Type B pancreatic cell (in vitro differentiated cells): ENCODE results near the gene ASCC1. TPM values are rescaled to one million over a fixed set of nuclear protein-coding genes. Genes with fewer than 3 reads are reported as not detected.

Experiments used
- DNase-seq: peaks from one replicate; pipeline ENCODE4 v3.0.0; 2021; ENCODE audit warnings: mixed read lengths; ENCODE audit not compliant: unreplicated experiment; ENCODE audit errors: extremely low spot score
- H3K27ac Mint-ChIP-seq: 2 replicates; pipeline ENCODE4 v1.8.0; 2021; ENCODE audit warnings: mild to moderate bottlenecking, mixed read lengths
- H3K27me3 Mint-ChIP-seq: 2 replicates; pipeline ENCODE4 v1.8.0; 2021; ENCODE audit warnings: mixed read lengths
- H3K36me3 Mint-ChIP-seq: 2 replicates; pipeline ENCODE4 v1.8.0; 2021; ENCODE audit warnings: mixed read lengths
- H3K4me1 Mint-ChIP-seq: one replicate; pipeline ENCODE4 v1.8.0; 2021; ENCODE audit warnings: mixed read lengths; ENCODE audit not compliant: unreplicated experiment
- H3K4me3 Mint-ChIP-seq: 2 replicates; pipeline ENCODE4 v1.8.0; 2021; ENCODE audit warnings: mild to moderate bottlenecking, mixed read lengths
- H3K9me3 Mint-ChIP-seq: 2 replicates; pipeline ENCODE4 v1.8.0; 2021; ENCODE audit warnings: mixed read lengths
- total RNA-seq: library from RNA; stranded (reverse); gene quantifications from 2 replicates; pipeline ENCODE4 v1.2.1, GENCODE V29; 2021; ENCODE audit warnings: low replicate concordance
- TF ChIP-seq, protein P1 (sequence below): fragments of 200-600 bp; sonication (generic); conservative IDR thresholded peaks from 2 replicates; pipeline ENCODE4 v1.5.0; 2021; ENCODE audit warnings: antibody characterized with exemption, mild to moderate bottlenecking

The ASCC1 gene
- total RNA-seq, 1 donor from 2014 or later = 32.8 TPM

DNA sequence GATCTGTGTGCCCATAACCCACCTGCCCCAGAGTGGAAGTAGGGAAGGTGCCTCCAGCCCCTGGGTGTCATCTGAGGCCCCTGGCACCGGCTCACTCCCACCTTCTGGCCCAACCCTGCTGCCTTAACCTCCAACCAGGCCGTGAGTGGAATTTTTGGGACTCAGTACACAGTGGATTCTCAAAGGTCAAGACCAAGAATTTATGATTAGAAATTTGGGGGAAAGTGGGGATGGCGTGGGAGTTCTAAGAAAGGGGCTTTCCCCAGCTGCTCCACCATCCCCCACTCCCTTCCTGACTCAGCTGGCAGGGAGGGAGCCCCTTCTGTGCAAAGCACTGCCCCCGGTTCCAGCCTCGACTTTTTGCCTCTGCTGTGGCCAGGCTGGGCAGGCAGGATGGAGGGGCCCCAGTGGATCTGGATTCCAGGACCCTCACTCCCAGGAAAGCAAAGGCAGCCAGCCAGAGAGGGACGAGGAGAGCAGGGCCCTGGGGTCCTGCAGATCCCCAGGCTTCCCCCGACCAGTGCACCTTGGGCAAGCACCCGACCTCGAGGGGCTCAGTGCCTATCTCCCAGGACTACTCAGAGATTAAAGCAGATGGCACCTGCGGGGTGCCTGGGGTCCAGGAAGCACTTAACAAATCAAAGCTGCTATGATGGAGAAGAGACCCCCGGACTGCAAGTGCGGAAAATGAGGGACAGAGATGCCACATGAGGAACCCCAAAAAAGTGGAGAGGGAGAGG is 140.5 kb downstream of the ASCC1 start:
- Mint-ChIP-seq H3K27ac (no peak overlapping the region), H3K4me1 (peaks cover 8% of the 10 kb centered on the region), H3K36me3 (no peaks in the 10 kb centered on the region), H3K27me3 (peaks cover 3% of the 10 kb centered on the region), H3K9me3 (no peaks in the 10 kb centered on the region), H3K4me3 (no peak overlapping the region)
- TF ChIP-seq, protein P1, sequence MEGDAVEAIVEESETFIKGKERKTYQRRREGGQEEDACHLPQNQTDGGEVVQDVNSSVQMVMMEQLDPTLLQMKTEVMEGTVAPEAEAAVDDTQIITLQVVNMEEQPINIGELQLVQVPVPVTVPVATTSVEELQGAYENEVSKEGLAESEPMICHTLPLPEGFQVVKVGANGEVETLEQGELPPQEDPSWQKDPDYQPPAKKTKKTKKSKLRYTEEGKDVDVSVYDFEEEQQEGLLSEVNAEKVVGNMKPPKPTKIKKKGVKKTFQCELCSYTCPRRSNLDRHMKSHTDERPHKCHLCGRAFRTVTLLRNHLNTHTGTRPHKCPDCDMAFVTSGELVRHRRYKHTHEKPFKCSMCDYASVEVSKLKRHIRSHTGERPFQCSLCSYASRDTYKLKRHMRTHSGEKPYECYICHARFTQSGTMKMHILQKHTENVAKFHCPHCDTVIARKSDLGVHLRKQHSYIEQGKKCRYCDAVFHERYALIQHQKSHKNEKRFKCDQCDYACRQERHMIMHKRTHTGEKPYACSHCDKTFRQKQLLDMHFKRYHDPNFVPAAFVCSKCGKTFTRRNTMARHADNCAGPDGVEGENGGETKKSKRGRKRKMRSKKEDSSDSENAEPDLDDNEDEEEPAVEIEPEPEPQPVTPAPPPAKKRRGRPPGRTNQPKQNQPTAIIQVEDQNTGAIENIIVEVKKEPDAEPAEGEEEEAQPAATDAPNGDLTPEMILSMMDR = no peak
- DNase-seq = no peak

DNA sequence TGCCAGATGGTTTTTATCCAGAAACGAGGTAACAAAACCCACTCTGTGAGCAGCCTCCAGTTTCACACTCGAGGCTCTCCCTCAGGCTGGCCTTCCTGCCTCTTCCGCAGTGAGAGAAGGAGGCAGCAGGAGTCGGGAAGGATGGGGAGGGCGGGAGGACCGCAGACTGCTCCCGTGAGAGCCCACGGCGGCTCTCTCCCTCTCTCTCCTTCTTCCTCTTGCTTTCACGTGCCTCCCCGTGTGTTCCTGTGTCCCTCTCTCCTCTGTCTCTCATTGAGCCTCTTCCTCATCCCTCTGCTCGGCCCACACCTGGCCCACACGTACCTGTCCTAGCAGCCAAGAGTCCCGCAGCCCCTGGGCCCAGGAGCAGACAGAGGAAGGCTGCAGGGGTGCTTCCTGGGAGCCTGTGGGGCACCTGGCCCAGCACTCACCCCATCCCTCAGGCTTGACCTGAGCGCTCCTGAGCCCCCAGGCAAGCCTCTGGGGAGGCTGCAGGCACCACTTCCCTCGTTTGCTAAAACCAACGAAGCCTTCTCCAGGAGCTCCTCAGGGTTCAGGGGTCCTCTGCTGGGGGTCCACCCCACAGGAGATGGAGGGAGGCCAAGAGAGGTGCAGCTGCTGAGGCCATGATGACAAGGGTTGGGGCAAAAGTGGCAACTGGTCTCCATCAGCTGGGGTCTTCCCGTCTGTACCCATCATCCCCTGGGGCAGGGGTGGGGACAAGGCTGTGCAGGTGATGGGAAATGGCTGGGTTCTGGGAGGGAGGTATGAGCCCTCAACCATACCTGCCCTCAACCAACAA is 141.3 kb downstream of the ASCC1 start:
- Mint-ChIP-seq H3K27ac (no peak overlapping the region), H3K4me1 (peaks cover 13% of the 10 kb centered on the region), H3K36me3 (no peaks in the 10 kb centered on the region), H3K4me3 (no peak overlapping the region), H3K9me3 (no peaks in the 10 kb centered on the region), H3K27me3 (peaks cover 3% of the 10 kb centered on the region)
- TF ChIP-seq, protein P1 = no peak
- DNase-seq = no peak

DNA sequence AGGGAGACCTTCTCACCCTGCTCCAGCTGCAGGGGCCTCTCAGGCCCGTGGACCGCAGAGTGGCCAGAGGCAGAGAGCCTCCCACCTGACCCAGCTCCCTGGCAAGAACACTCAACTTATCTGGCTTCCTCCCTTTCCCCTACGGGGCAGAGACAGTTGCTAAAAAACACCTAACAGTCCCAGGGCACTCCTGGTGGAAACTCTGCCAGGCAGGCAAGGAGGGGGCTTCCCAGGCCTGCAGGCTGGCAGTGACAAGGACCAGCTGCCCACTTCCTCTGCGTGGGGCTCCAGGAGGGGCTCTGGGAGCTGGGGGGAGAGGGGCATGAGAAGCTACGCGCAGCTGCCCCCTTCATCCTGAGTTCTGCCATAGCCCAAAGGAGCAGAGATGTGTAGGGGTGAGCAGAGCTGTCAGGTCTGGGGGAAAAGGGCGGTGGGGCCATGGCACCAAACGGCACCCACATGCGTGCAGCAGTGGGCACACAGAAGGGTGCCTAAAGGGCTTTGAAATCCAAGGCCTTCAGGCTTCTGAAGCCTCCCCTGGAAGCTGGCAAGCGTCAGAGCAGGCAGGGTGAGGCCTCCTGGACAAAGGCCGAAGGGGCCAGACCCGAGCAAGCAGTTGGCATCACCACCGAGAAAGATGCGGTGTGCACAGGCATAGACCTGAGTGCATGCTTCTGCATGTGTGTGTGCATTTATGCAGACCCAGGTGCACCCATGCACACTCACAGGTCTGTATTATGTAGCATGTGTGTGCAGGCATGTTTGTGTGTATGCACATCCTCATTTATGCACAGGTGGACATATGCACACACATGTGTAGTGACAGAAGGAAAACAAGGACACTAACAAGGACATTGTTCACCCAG is 142.1 kb downstream of the ASCC1 start:
- Mint-ChIP-seq H3K9me3 (no peaks in the 10 kb centered on the region), H3K4me1 (peaks cover 17% of the 10 kb centered on the region), H3K4me3 (no peak overlapping the region), H3K36me3 (no peaks in the 10 kb centered on the region), H3K27ac (no peak overlapping the region), H3K27me3 (peaks cover 3% of the 10 kb centered on the region)
- DNase-seq = no peak
- TF ChIP-seq, protein P1 = no peak

DNA sequence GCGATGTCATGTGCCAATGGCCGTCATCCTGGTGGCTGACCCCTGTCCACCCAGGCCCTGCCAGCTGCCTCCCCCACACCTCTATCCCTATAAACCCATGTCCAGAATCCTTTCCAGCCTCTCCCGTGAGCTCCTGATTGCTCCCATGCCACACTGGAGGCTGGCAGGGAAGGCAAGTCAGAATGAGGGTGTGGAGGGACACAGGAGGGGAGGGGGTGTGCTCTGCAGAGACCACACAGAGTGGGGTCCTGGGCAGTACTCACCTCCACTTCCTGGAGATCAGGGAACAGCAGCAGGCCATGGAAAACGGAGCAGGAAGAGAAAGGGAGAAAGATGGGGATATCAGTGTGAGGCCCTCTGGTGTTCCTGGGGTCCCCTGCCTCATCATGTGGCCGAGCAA is 143.4 kb downstream of the ASCC1 start:
- no peak overlapping the region for H3K27ac Mint-ChIP-seq
- no peaks in the 10 kb centered on the region for H3K36me3 Mint-ChIP-seq
- H3K4me1 Mint-ChIP-seq = peaks cover 23% of the 10 kb centered on the region
- H3K27me3 Mint-ChIP-seq = no peaks in the 10 kb centered on the region
- TF ChIP-seq, protein P1 = no peak
- no peak overlapping the region for H3K4me3 Mint-ChIP-seq
- no peak for DNase-seq
- H3K9me3 Mint-ChIP-seq = no peaks in the 10 kb centered on the region

DNA sequence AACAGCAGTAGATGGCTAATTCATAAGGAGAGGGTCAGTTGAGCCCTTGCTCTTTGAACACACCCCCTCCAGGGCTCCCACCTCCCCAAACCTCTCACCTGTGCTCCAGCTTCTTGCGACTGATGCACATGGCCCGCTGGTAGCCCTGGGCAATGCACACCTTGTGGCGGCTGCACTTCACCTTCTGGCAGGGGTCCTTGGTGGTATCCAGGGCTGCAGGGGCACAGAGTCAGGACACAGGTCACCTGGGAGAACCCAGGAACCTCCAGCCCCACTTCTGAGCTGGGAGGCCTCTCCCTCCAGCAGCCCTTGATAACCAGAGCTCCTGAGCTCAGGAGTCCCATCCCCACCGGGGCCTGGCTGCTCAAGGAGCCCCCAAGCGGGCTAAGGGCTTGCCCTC is 144.0 kb downstream of the ASCC1 start:
- Mint-ChIP-seq H3K9me3 (no peaks in the 10 kb centered on the region), H3K36me3 (no peaks in the 10 kb centered on the region), H3K4me1 (peaks cover 23% of the 10 kb centered on the region), H3K4me3 (no peak overlapping the region), H3K27ac (no peak overlapping the region), H3K27me3 (no peaks in the 10 kb centered on the region)
- TF ChIP-seq, protein P1 = no peak
- DNase-seq = no peak
